NB4 (cell line): ENCODE measurements around the gene ARMC3.

Experiments
- MAX ChIP-seq: IDR thresholded peaks from 2 replicates; pipeline ENCODE4 v1.6.1; 2011; ENCODE audit warnings: low read depth, low read length
- MYC ChIP-seq: IDR thresholded peaks from 2 replicates; pipeline ENCODE4 v1.6.1; 2011; ENCODE audit warnings: low read depth, low read length
- POLR2A ChIP-seq: IDR thresholded peaks from 2 replicates; pipeline ENCODE4 v1.6.1; 2011; ENCODE audit warnings: mild to moderate bottlenecking; ENCODE audit not compliant: insufficient read length; ENCODE audit errors: extremely low read depth
- TF ChIP-seq, protein P1 (sequence below): IDR thresholded peaks from one replicate; pipeline ENCODE4 v1.5.1; 2012; ENCODE audit warnings: low read depth, low read length

- TF ChIP-seq, protein P1, sequence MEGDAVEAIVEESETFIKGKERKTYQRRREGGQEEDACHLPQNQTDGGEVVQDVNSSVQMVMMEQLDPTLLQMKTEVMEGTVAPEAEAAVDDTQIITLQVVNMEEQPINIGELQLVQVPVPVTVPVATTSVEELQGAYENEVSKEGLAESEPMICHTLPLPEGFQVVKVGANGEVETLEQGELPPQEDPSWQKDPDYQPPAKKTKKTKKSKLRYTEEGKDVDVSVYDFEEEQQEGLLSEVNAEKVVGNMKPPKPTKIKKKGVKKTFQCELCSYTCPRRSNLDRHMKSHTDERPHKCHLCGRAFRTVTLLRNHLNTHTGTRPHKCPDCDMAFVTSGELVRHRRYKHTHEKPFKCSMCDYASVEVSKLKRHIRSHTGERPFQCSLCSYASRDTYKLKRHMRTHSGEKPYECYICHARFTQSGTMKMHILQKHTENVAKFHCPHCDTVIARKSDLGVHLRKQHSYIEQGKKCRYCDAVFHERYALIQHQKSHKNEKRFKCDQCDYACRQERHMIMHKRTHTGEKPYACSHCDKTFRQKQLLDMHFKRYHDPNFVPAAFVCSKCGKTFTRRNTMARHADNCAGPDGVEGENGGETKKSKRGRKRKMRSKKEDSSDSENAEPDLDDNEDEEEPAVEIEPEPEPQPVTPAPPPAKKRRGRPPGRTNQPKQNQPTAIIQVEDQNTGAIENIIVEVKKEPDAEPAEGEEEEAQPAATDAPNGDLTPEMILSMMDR, result no peak
- no peak for TF ChIP-seq POLR2A
- TF ChIP-seq MAX, result no peak
- TF ChIP-seq MYC, result no peak
Measured at GRCh38 chr10:23013581-23014335, 85.9 kb downstream of the ARMC3 start.
